Astrocyte of the spinal cord (primary cell): Measurements from ENCODE around the gene TMEM219.

Experiments used
- DNase-seq: peaks from one replicate; pipeline ENCODE4 v3.0.0; 2011; ENCODE audit warnings: low read depth, low spot score
- H3K4me3 ChIP-seq: 2 replicates; pipeline ENCODE4 v1.5.1; 2011; ENCODE audit warnings: low read depth, mild to moderate bottlenecking, low read length, moderate library complexity
- in situ Hi-C: cut with HindIII; loops from 2 replicates; pipeline ENCODE4 v1.10.0; 2017; ENCODE audit warnings: low sequenced_read_pairs
- TF ChIP-seq, protein P1 (sequence below): IDR thresholded peaks from 2 replicates; pipeline ENCODE4 v1.5.1; 2012; ENCODE audit warnings: low read depth, mild to moderate bottlenecking, low read length, inconsistent platforms

TMEM219 gene

DNA sequence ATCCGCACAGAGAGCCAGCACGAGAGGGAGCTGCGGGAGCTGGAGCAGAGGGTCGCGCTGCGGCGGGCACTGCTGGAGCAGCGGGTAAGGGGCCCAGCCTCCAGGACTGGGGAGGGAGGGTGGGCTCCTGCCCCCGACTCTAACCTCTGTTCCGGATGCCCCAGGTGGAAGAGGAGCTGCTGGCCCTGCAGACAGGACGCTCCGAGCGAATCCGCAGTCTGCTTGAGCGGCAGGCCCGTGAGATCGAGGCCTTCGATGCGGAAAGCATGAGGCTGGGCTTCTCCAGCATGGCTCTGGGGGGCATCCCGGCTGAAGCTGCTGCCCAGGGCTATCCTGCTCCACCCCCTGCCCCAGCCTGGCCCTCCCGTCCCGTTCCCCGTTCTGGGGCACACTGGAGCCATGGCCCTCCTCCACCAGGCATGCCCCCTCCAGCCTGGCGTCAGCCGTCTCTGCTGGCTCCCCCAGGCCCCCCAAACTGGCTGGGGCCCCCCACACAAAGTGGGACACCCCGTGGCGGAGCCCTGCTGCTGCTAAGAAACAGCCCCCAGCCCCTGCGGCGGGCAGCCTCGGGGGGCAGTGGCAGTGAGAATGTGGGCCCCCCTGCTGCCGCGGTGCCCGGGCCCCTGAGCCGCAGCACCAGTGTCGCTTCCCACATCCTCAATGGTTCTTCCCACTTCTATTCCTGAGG lies 29.1 kb downstream of the TMEM219 start:
- in situ Hi-C loops, result no loop called here

DNA sequence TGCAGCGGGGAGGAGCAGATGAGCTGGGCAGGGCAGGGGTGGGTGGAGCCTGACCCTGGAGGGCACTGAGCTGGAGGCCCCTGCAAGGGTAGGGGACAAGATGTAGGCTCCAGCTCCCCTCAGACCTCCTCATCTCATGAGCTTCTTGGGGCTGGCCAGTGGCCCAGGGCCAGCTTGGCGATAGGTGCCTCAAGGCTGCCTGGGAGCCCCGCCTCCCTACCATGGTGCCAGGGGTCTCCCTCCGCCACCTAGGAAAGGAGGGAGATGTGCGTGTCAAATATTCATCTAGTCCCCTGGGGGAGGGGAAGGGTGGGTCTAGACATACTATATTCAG lies 29.7 kb downstream of the TMEM219 start:
- TF ChIP-seq, protein P1, sequence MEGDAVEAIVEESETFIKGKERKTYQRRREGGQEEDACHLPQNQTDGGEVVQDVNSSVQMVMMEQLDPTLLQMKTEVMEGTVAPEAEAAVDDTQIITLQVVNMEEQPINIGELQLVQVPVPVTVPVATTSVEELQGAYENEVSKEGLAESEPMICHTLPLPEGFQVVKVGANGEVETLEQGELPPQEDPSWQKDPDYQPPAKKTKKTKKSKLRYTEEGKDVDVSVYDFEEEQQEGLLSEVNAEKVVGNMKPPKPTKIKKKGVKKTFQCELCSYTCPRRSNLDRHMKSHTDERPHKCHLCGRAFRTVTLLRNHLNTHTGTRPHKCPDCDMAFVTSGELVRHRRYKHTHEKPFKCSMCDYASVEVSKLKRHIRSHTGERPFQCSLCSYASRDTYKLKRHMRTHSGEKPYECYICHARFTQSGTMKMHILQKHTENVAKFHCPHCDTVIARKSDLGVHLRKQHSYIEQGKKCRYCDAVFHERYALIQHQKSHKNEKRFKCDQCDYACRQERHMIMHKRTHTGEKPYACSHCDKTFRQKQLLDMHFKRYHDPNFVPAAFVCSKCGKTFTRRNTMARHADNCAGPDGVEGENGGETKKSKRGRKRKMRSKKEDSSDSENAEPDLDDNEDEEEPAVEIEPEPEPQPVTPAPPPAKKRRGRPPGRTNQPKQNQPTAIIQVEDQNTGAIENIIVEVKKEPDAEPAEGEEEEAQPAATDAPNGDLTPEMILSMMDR, result no peak
- H3K4me3 ChIP-seq, result no peak overlapping the region
- no peak for DNase-seq
- in situ Hi-C loops, result no loop called here

More for the DNA sequence above, 29.1 kb downstream of the TMEM219 start:
- DNase-seq, result no peak
- TF ChIP-seq, protein P1, result no peak
- no peak overlapping the region for H3K4me3 ChIP-seq

DNA sequence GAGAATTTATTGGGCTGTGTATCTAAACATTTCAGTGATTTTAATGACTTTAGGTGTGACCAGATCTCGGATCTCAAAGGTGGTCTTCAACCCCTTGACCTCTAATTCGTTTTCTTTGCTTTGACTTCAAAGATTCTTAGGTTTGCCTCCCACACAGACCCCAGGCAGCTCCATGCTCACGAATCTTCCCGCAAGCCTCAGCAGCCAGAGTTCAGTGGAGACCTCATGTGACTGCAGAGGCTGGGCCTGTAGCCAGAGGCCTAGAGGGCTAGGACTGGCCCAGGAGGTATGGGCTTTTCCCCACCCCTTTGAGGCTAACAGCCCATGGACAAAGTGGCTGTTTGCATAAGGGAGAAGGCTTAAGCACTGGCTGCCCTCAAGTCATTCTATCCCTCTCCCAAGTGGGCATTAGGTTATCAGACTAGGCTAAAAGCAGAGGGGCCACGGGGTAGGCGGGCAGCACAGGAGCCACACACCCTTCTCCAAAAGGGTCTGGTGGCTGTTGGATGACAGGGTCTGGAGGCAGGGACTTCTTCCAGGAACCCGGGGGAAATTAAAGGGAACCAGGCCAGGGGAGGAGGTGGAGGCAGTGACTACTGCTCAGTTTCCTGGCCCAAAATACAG lies 30.6 kb downstream of the TMEM219 start:
- DNase-seq, result peak; percentile 35
- no peak overlapping the region for H3K4me3 ChIP-seq
- in situ Hi-C loops, result no loop called here
- TF ChIP-seq, protein P1, result no peak

DNA sequence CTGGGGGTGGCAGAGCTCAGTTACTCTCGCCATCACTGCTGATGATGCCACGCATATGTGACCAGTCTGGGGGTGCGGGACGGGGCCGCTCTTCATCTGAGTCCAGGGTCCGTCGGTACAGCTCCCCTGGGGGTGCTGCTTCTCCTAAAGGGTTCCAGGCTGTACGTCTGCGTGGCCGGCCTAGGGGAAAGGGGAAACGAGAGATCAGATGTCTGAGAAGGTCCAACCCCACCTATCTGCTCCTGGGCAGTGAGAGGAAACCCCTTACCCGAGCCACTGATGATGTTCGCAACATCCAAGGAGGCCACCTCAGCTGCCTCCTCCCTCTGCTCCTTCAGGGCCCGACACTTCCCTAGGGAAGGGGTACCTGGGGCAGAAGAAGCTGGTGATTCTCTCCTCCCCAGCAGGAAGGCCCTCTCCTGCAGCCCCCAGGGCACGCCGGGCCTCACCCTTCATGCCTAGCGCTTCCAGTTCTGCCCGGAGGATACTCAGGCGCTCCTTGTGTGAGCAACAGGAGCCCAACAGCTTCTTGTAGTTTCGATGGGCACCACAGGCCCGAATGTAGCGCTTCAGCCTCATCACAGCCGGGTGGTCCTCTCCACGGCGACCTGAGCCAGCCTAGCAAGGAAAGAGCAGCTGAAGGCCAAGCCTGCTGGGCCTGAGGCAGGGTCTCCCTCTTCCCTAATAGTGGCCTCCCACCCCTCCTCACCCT lies 31.5 kb downstream of the TMEM219 start:
- TF ChIP-seq, protein P1, result no peak
- no peak for DNase-seq
- in situ Hi-C loops, result no loop called here
- no peak overlapping the region for H3K4me3 ChIP-seq

DNA sequence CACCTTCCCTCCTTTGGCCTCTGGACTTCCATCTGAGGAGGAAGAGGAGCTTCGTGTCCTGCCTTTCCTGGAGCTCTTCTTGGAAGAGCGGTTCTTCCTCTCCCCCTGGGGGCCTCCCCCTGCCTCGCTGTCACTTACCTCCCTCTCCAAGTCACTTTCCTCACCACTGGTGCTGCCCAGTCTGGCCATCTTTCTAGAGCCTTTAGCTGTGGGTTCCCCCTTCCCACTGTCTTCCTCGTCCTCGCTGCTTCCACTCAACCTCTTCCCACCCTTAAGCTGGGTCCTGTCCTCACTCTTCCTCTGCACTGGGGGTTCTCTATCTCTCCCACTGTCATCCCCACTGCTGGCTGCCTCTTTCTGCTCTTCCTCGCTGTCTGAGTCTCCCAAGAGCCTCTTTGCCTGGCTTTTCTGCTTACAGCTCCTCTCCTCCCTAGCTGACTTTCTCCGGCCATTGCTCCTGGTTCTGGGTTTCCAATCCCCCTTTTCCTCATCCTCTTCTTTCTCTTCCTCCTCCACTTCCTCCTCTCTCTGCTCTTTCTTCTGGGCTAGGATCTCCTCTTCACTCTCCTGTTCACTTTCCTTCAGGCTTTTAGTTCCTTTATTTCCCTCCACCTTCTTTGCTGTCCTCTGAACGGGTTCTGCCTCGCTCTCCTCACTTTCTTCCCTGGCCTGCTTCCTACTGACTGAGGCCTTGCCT lies 32.2 kb downstream of the TMEM219 start:
- DNase-seq, result no peak
- in situ Hi-C loops, result no loop called here
- TF ChIP-seq, protein P1, result no peak
- H3K4me3 ChIP-seq, result no peak overlapping the region

DNA sequence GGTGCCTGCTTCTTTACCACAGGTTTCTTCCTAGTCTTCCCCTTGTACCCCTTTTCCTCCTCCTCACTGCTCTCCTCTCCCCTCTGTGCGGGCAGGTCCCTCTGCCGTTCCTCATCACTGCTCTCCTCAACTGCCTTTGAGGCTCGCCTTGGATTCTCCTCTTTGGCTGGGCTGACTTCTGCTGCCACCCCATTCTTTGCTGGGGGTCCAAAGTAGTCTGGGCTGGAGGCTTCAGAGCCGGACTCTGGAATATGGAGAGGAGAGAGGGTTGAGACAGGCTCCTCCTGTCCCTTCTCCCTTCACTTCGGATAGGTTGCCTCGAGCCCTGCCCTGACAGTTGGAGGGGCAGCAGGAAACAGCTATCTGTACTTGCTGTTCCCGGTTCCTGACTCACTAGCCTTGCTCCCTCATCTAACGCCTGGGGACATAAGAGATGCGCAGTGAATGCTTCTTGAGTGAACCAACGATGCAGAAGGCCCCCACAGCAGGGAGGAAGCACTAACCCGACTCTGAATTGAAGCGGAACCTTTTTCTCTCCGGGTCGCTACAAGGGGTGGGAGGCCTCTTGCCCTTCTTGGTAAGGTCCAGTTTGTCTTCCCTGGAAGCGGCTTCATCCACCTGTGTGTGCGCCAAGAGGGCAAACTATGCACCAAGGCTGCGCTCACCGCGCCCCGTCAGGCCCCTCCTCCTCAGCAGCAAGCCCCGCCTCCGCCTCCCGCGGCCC lies 32.9 kb downstream of the TMEM219 start:
- peak overlapping the region; percentile 72 for H3K4me3 ChIP-seq
- DNase-seq, result peak; percentile 32
- in situ Hi-C loops, result no loop called here
- TF ChIP-seq, protein P1, result no peak
